Measurements from ENCODE around the gene PEAK1. TPM values are rescaled to one million over a fixed set of nuclear protein-coding genes. Genes with fewer than 3 reads are reported as not detected.

PEAK1 gene
- total RNA-seq, 1 donor from 2014 or later: 32.3 TPM

DNA sequence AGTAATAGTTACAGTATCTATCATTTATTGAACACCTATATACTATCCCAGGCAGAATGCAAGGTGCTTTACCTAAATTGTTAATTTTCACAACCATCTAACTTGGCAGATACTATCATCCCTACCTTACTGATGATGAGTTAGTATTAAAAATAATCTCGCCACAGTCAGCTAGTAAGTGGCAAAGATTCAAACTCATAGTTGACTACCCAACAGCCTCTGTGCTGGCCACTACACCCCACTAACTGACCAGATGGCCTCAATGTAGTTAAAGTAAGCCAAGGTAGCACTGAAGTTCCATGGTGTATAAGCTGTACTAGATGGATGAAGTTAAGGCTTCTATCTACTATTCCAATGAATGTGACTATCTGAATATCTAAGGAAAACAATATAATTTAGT, 44.8 kb downstream of the PEAK1 start:
- no peaks in the 10 kb centered on the region for H3K27me3 Mint-ChIP-seq
- H3K36me3 Mint-ChIP-seq (ENCODE audit: insufficient read depth): no peaks in the 10 kb centered on the region
- H3K27ac Mint-ChIP-seq: no peak overlapping the region
- peaks cover 10% of the 10 kb centered on the region for H3K4me1 Mint-ChIP-seq (ENCODE audit: low read depth)
- TF ChIP-seq, protein P1, sequence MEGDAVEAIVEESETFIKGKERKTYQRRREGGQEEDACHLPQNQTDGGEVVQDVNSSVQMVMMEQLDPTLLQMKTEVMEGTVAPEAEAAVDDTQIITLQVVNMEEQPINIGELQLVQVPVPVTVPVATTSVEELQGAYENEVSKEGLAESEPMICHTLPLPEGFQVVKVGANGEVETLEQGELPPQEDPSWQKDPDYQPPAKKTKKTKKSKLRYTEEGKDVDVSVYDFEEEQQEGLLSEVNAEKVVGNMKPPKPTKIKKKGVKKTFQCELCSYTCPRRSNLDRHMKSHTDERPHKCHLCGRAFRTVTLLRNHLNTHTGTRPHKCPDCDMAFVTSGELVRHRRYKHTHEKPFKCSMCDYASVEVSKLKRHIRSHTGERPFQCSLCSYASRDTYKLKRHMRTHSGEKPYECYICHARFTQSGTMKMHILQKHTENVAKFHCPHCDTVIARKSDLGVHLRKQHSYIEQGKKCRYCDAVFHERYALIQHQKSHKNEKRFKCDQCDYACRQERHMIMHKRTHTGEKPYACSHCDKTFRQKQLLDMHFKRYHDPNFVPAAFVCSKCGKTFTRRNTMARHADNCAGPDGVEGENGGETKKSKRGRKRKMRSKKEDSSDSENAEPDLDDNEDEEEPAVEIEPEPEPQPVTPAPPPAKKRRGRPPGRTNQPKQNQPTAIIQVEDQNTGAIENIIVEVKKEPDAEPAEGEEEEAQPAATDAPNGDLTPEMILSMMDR (IDR thresholded peaks at IDR 0.05; ENCODE audit: unreplicated experiment): no peak
- DNase-seq (ENCODE audit: low spot score, unreplicated experiment): no peak
- H3K4me3 Mint-ChIP-seq (ENCODE audit: low read depth): no peak overlapping the region
- no peaks in the 10 kb centered on the region for H3K9me3 Mint-ChIP-seq (ENCODE audit: low read depth)

DNA sequence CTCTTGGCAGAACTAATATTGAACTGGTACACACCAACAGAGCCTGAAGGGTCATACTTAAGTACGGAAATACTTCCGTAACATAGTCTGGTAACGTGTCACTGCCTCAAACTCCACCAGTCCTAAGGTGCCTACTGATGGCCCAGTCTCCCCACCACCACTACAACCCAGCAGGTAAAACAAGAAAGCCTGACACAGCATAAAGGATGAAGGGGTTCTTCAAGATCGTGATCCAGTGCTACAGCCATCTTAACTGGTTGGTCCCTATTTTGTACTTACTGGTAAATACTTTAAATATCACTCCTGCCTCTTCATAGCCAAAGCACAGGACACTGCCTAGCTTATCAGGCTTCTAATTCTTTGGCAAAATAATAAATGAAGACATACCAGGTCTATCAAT, 46.5 kb downstream of the PEAK1 start:
- no peaks in the 10 kb centered on the region for H3K36me3 Mint-ChIP-seq (ENCODE audit: insufficient read depth)
- H3K9me3 Mint-ChIP-seq (ENCODE audit: low read depth): no peaks in the 10 kb centered on the region
- H3K4me1 Mint-ChIP-seq (ENCODE audit: low read depth): peaks cover 2% of the 10 kb centered on the region
- no peaks in the 10 kb centered on the region for H3K27me3 Mint-ChIP-seq
- no peak overlapping the region for H3K27ac Mint-ChIP-seq
- no peak overlapping the region for H3K4me3 Mint-ChIP-seq (ENCODE audit: low read depth)
- TF ChIP-seq, protein P1 (IDR thresholded peaks at IDR 0.05; ENCODE audit: unreplicated experiment): no peak
- no peak for DNase-seq (ENCODE audit: low spot score, unreplicated experiment)

DNA sequence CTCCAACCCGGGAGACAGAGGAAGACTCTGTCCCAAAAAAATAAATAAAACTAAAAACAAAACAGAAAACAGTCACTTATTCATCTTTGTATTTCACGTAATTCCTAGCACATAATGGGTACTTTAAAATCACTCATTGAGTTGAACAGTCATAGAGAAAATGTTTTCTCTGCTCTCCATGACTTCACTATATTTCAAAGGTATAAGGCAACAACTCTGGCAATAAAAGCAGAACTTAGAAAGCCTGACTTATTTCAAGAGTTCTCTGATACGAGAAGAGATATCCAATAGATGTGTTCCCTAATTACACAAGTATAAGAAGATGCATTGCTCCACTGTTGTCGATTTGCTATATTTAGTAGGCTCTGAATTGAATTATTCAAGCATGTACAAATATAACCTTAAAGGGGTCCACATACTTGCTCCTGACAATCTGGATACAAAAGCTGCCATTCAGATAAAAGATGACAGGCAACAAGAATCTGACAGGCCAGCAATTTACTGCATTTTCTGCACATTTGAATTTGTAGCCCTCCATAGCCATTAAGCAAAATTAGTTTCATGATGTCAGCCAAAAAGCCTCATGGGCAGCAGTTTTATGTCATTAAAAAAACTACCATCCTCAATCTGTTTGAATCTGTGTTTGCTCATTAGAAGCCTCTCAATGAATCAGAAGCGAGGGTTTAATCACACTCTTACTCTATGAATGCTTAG, 47.9 kb downstream of the PEAK1 start:
- H3K27me3 Mint-ChIP-seq: no peaks in the 10 kb centered on the region
- no peak for DNase-seq (ENCODE audit: low spot score, unreplicated experiment)
- TF ChIP-seq, protein P1 (IDR thresholded peaks at IDR 0.05; ENCODE audit: unreplicated experiment): no peak
- H3K36me3 Mint-ChIP-seq (ENCODE audit: insufficient read depth): no peaks in the 10 kb centered on the region
- H3K27ac Mint-ChIP-seq: no peak overlapping the region
- no peaks in the 10 kb centered on the region for H3K9me3 Mint-ChIP-seq (ENCODE audit: low read depth)
- peaks cover 2% of the 10 kb centered on the region for H3K4me1 Mint-ChIP-seq (ENCODE audit: low read depth)
- H3K4me3 Mint-ChIP-seq (ENCODE audit: low read depth): no peak overlapping the region

GRCh38 chr15:77370580-77370979, 49.3 kb downstream of the PEAK1 start:
- no peak for DNase-seq (ENCODE audit: low spot score, unreplicated experiment)
- H3K4me1 Mint-ChIP-seq (ENCODE audit: low read depth): peaks cover 2% of the 10 kb centered on the region
- H3K27me3 Mint-ChIP-seq: no peaks in the 10 kb centered on the region
- no peaks in the 10 kb centered on the region for H3K36me3 Mint-ChIP-seq (ENCODE audit: insufficient read depth)
- TF ChIP-seq, protein P1 (IDR thresholded peaks at IDR 0.05; ENCODE audit: unreplicated experiment): no peak
- no peaks in the 10 kb centered on the region for H3K9me3 Mint-ChIP-seq (ENCODE audit: low read depth)
- no peak overlapping the region for H3K4me3 Mint-ChIP-seq (ENCODE audit: low read depth)
- H3K27ac Mint-ChIP-seq: no peak overlapping the region

GRCh38 chr15:77369168-77369567, 50.7 kb downstream of the PEAK1 start:
- DNase-seq (ENCODE audit: low spot score, unreplicated experiment): no peak
- Mint-ChIP-seq H3K4me1 (ENCODE audit: low read depth) (peaks cover 2% of the 10 kb centered on the region), H3K27ac (no peak overlapping the region), H3K36me3 (ENCODE audit: insufficient read depth) (no peaks in the 10 kb centered on the region), H3K27me3 (no peaks in the 10 kb centered on the region), H3K4me3 (ENCODE audit: low read depth) (no peak overlapping the region), H3K9me3 (ENCODE audit: low read depth) (no peaks in the 10 kb centered on the region)
- TF ChIP-seq, protein P1 (IDR thresholded peaks at IDR 0.05; ENCODE audit: unreplicated experiment): no peak

All from progenitor cell of endocrine pancreas (in vitro differentiated cells).